ENCODE results near the gene NRP1. TPM values are rescaled to one million over a fixed set of nuclear protein-coding genes. Genes with fewer than 3 reads are reported as not detected.

NRP1 gene
- total and polyA plus RNA-seq, 2 of the 8 experiments (the other 6 are each of a cell fraction or from before 2014, with no cell fraction given) = 1.2 to 2.1 TPM

DNA sequence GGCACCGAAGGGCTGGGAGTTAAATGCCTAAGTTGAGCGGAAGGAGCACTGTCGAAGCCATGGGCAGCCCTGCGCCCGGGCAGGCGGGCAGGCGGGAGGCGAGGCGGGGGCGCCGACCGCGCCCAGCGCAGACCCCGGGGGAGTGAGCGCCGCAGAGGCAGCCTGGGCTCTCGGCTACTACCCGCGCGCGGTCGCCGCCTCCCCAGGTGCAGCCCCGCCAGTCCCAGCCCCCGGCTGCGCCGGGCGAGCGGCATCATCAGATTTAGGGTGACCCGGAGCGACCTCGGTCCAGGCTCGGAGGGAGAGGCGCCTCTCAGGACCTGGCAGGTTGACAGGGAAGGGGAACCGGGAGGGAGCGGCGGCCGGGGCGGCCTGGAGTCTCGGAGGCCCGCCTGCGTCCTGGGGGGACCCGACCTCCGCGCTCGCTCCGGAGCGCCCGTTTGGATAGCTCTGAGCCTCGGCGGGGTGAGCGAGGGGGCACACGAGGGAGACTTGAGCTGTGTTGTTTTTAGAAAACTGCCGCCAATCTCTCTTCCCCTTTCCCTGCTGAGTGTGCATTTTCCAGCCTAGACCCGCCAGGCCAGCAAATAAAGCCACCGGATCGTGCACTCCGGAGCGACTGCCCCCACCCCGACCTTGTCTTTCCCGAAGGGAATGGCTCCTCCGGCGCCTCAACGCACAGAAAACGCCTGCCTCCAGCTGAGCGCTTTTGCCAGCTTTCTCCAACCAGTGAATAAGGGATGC is 2.3 kb upstream of the NRP1 start (continued):
- TF ChIP-seq NRF1 (IDR thresholded peaks at IDR 0.05; ENCODE audit: low read depth, low read length) = no peak
